ENCODE measurements around the gene IL17RB.

GRCh38 chr3:53809267-53809666 is 37.1 kb upstream of the IL17RB start:
- TF ChIP-seq POLR2A (IDR thresholded peaks at IDR 0.05; ENCODE audit: low read length) (no peak), GATA1 (IDR thresholded peaks at IDR 0.05; ENCODE audit: low read depth, low read length) (no peak)
